Cortex of kidney (tissue), 1 donor: Measurements from ENCODE around the gene HEATR3.

Experiments used
- DNase-seq: peaks from one replicate; lab custom pipeline; 2025; lab: John Stamatoyannopoulos, UW

HEATR3 gene

GRCh38 chr16:50153596-50154419 is 88.0 kb downstream of the HEATR3 start:
- DNase-seq, result no peak

GRCh38 chr16:50154420-50154950 is 88.7 kb downstream of the HEATR3 start:
- no peak for DNase-seq

GRCh38 chr16:50155925-50156324 is 90.2 kb downstream of the HEATR3 start:
- DNase-seq, result no peak
